NCI-H82 treated with DMSO at 0.1 percent for 48 hours (cell line): ENCODE data around the gene HSPA5.
"Not testable (repeated sequence)": the region's sequence is repeated elsewhere in the genome, so short reads cannot be mapped to it uniquely, and the experiment has no call there.

Experiments used
- DNase-seq: peaks from one replicate; lab custom pipeline; 2025; ENCODE audit not compliant: unreplicated experiment; lab: John Stamatoyannopoulos, UW

The HSPA5 gene

GRCh38 chr9:125243792-125244260 lies 2.7 kb upstream of the HSPA5 start:
- DNase-seq, result no peak

- no peak for DNase-seq
Observed at GRCh38 chr9:125241863-125242739, 958 bp upstream of the HSPA5 start.

GRCh38 chr9:125240649-125240999 lies 519 bp downstream of the HSPA5 start:
- DNase-seq, result no peak

- DNase-seq, result no peak
Observed at GRCh38 chr9:125239631-125240597, 1.2 kb downstream of the HSPA5 start.

- DNase-seq, result no peak
Observed at GRCh38 chr9:125238915-125239446, 2.2 kb downstream of the HSPA5 start.

GRCh38 chr9:125238127-125238914 lies 2.8 kb downstream of the HSPA5 start:
- DNase-seq, result no peak

- DNase-seq, result not testable (repeated sequence)
Observed at GRCh38 chr9:125236520-125237159, 4.5 kb downstream of the HSPA5 start.

- DNase-seq, result no peak
Observed at GRCh38 chr9:125235804-125236519, 5.2 kb downstream of the HSPA5 start.

- DNase-seq, result not testable (repeated sequence)
Observed at GRCh38 chr9:125234099-125234498, 7.0 kb downstream of the HSPA5 start.

- no peak for DNase-seq
Observed at GRCh38 chr9:125233678-125234077, 7.5 kb downstream of the HSPA5 start.

GRCh38 chr9:125227761-125228160 lies 13.4 kb downstream of the HSPA5 start:
- no peak for DNase-seq

- DNase-seq, result not testable (repeated sequence)
Observed at GRCh38 chr9:125224858-125225257, 16.3 kb downstream of the HSPA5 start.

GRCh38 chr9:125218621-125219020 lies 22.5 kb downstream of the HSPA5 start:
- no peak for DNase-seq

- no peak for DNase-seq
Observed at GRCh38 chr9:125214186-125214585, 27.0 kb downstream of the HSPA5 start.

- DNase-seq, result no peak
Observed at GRCh38 chr9:125204477-125204876, 36.7 kb downstream of the HSPA5 start.

- peak; percentile 98 for DNase-seq
Observed at GRCh38 chr9:125202846-125203618, 38.1 kb downstream of the HSPA5 start.

GRCh38 chr9:125200216-125201047 lies 40.7 kb downstream of the HSPA5 start, which contains the start of gene RABEPK:
Gene RABEPK (plus strand): TSS chr9:125200542. CDS start chr9:125203014, 2,472 bp downstream.
- peak; percentile 85 for DNase-seq

- DNase-seq, result not testable (repeated sequence)
Observed at GRCh38 chr9:125195591-125195990, 45.6 kb downstream of the HSPA5 start.
